HG03095 (cell line): ENCODE measurements around the gene PEF1.

Experiments
- ATAC-seq: cut with Tn5 transposase; IDR thresholded peaks from one replicate; pipeline ENCODE4 v1.9.1; 2021; ENCODE audit warnings: moderate library complexity; ENCODE audit not compliant: unreplicated experiment

Gene PEF1

GRCh38 chr1:31586376-31587327 is 58.0 kb downstream of the PEF1 start:
- ATAC-seq, result no peak

- no peak for ATAC-seq
Measured at GRCh38 chr1:31585736-31586365, 58.8 kb downstream of the PEF1 start.

GRCh38 chr1:31584869-31585735 is 59.6 kb downstream of the PEF1 start:
- no peak for ATAC-seq

DNA sequence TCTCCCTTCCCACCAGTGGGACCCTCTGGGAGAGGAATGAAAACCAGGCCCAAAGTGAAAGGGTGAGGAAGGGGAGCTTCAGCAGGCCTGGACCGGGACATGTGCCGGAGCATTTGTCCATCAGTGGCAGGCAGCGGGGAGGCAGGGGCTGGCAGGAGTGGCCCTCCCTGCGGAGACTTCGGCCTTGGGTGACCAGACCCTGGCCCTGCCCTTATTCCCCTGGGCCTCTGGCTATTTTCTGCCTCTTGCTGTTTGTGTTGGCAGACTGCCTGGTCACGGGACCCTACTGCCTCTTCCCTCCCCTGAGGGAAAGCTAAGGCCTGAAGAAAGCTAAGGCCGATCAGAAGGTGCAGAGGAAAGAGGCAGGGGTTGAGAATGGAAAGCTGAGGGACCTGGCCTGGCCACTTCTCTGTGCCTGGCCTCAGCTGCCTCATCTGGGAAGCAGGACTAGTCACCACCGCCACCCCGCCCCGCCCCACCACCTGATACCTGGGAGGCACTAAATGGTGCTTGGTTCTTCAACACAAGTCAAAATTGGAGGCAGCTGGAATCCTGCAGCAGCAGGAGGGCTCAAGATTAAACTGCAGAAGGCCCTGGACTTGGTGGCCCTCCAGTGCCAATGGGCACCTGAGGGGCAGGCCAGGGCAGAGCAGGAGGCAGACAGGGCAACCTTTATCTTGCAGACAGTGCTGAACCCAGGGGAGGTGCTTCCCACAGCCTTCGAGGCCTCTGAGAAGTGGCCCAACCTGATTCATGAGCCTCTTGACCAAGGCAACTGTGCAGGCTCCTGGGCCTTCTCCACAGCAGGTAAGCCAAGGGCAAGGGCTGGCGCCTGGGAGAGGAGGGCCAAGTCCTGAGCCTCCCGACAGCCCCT is 60.4 kb downstream of the PEF1 start:
- no peak for ATAC-seq

DNA sequence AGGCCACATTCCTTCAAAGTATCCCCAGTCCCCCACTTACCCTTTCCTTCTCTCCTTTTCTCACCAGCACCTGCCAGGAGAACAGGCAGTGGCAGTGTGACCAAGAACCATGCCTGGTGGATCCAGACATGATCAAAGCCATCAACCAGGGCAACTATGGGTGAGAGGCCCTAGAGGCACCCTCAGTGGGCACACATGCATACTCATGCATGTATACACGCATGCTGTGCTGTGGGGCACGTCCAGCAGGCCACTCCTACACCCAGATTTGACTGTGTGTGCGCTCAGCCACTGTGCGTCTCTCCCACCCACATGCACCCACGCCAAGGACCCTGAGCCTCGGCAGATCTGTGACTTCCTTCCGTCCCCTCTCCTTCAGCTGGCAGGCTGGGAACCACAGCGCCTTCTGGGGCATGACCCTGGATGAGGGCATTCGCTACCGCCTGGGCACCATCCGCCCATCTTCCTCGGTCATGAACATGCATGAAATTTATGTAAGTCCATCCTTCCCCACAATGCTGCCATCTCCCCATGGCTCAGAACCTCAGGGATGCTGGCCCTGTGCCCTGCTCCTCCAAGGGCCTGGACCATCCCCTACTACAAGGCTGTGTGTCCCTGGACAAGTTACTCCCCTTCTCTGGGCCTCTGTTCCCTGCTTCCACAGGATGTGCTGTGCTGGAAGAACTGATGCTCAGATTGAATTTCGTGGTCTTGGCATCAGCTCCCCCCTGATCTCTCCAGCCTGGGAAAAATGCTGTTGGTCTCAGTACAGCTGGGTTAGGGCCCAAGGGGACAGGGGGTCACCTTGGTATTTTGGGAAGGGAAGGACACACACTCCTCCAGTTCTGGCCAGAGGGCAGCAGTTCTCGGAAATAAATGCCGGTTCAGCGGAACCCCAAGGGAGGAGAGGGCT is 61.3 kb downstream of the PEF1 start:
- ATAC-seq, result no peak

DNA sequence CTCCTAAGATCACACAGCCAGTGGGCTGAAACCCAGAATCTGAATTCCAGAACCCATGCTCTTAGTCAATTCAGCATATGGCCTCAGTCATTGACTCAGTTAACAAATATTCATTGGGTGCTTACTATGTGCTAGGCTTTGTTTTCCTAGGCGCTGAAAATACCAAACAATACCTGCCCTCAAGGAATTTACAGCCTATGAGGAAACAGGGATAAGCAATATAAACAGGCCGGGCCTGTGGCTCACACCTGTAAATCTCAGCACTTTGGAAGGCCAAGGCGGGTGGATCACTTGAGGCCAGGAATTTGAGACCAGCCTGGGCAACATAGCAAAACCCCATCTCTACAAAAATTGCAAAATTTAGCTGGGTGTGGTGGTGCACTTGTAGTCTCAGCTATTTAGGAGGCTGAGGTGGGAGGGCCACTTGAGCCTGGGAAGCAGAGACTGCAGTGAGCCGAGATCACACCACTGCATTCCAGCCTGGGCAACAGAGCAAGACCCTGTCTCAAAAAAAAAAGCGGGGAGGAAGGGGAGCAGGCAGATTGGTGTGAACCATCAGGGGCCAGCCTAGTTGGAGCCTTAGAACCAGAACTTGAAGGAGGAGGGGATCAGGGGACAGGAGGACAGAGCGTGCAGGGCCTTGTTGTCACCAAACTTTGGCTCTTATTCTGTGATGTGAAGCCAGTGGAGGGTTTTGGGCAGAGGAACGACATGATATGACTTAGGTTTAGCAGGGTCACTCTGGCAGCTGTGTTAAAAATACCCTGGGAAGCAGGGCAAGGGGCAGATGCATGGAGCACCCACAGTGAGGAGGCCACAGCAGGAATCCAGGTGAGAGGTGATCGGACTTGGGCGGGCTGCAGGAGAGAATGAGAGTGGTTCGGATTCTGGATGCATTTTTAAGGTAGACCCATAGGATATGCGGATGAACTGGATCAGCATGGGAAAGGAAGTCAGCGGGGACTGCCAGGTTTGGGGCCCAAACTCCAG is 62.6 kb downstream of the PEF1 start:
- no peak for ATAC-seq

- ATAC-seq, result no peak
Measured at GRCh38 chr1:31580891-31581603, 63.6 kb downstream of the PEF1 start.

DNA sequence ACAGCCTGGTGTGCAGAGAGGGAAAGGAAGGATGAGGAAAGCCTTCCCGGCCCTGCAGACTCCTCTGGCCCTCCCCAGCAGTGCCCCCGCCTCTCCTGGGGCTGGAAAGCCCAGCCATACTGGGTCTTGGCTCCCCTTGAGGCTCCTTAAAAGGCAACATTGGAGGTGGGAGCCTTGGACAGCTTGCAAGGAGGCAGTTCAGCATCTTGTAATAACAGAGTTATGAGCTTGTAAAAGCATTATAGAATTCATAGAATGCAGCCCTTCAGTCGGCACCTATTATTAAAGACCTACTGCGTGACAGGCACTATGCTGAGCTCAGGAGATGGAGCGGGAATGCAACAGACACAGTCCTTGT is 64.2 kb downstream of the PEF1 start:
- ATAC-seq, result no peak
